Measurements from ENCODE around the gene SHBG. TPM values are rescaled to one million over a fixed set of nuclear protein-coding genes. Genes with fewer than 3 reads are reported as not detected.
"Not testable (repeated sequence)": the region's sequence is repeated elsewhere in the genome, so short reads cannot be mapped to it uniquely, and the experiment has no call there.

SHBG gene
- total RNA-seq, 8 experiments from 2014 or later = 0.54 to 26.2 (median 1.7) TPM; not detected in 1

DNA sequence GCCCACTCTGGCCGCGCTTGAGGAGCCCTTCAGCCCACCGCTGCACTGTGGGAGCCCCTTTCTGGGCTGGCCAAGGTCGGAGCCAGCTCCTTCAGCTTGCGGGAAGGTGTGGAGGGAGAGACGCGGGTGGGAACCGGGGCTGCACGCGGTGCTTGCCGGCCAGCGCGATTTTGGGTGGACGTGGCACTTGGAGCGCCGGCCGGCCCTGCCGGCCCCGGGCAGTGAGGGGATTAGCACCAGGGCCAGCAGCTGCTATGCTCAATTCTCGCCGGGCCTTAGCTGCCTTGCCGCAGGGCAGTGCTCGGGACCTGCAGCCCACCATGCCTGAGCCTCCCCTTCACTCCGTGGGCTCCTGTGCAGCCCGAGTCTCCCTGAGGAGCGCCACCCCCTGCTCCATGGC, 10.8 kb downstream of the SHBG start:
- no peak for ATAC-seq (replicated peaks in 6 of 8)
- no peak overlapping the region for H3K27ac ChIP-seq
- no peak overlapping the region for H3K4me3 ChIP-seq
- peaks cover 0 to 4% of the 10 kb centered on the region in 2 donors for H3K4me1 ChIP-seq (replicated peaks in 1 of 2)
- in situ Hi-C loops (cut with MboI; ENCODE audit: low pct_unique_long_range_greater_than_20kb in 2 of 9, low sequenced_read_pairs in 9 of 9, unreplicated experiment in 9 of 9) = no loop called here
- WGBS, 10 experiments = 81 to 100% methylated on average over 3 to 5 of the region's 26 CpGs; no CpG with 5 or more reads in 8 of the 10 experiments

DNA sequence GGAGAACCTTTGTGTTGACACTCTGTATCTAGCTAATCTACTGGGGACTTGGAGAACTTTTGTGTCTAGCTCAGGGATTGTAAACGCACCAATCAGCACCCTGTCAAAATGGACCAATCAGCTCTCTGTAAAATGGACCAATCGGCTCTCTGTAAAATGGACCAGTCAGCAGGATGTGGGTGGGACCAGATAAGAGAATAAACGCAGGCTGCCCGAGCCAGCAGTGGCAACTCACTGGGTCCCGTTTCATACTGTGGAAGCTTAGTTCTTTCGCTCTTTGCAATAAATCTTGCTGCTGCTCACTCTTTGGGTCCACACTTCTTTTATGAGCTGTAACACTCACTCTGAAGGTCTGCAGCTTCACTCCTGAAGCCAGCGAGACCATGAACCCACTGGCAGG, 11.7 kb downstream of the SHBG start:
- in situ Hi-C loops (cut with MboI; ENCODE audit: low pct_unique_long_range_greater_than_20kb in 2 of 9, low sequenced_read_pairs in 9 of 9, unreplicated experiment in 9 of 9); H3K27ac ChIP-seq; ATAC-seq (replicated peaks in 6 of 8); H3K4me3 ChIP-seq; H3K4me1 ChIP-seq (replicated peaks in 1 of 2): not testable (repeated sequence)
- WGBS, 10 experiments = 69 to 100% methylated on average over 1 to 6 of the region's 7 CpGs; no CpG with 5 or more reads in 8 of the 10 experiments

DNA sequence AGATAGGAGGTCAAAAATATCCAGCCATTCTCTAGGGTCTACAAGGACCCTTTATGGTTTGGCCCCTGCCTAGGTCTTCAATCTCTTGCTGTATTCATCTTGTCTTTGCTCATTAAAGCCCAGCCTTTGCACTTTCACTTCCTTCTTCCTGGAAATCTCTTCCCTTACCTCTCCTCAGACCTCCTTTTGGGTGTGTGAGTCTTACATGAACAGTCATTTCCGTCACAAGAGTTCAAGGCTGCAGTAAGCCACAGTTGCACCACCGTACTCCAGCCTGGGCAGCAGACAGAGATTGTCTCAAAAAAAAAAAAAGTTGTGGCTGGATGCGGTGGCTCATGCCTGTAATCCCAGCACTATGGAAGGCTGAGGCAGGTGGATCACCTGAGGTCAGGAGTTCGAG, 14.8 kb downstream of the SHBG start:
- 20 to 100% (median 87%) methylated on average over 1 to 4 of the region's 4 CpGs; no CpG with 5 or more reads in 4 of the 10 experiments for WGBS, 10 experiments
- H3K27ac ChIP-seq = no peak overlapping the region
- no peak overlapping the region for H3K4me3 ChIP-seq
- no peak for ATAC-seq (replicated peaks in 6 of 8)
- in situ Hi-C loops (cut with MboI; ENCODE audit: low pct_unique_long_range_greater_than_20kb in 2 of 9, low sequenced_read_pairs in 9 of 9, unreplicated experiment in 9 of 9) = no loop called here
- H3K4me1 ChIP-seq (replicated peaks in 1 of 2) = peaks cover under 1% of the 10 kb centered on the region in 2 donors

DNA sequence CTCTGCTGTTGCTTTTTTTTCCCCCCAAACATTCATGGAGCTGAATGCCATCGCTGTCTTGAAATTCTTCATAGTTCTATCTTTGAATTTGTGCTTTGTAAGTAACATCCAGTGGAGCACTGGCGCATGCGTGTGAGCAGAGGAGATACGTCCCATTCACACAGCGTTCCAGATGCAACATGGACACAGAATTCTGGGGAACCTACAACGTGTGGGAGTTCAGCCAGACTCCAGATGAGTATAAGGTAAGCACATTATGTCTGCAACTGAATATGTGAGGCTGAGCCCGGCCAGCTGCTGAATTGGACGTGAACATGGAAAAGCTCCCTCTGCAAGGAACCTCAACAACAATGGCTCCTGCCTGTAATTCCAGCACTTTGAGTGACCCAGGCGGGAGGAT, 16.5 kb downstream of the SHBG start:
- Histone ChIP-seq H3K27ac (no peak overlapping the region), H3K4me3 (no peak overlapping the region), H3K4me1 (replicated peaks in 1 of 2) (peaks cover 5 to 6% of the 10 kb centered on the region in 2 donors)
- 50 to 92% (median 81%) methylated on average over 2 to 8 of the region's 9 CpGs; no CpG with 5 or more reads in 2 of the 10 experiments for WGBS, 10 experiments
- no peak for ATAC-seq (replicated peaks in 6 of 8)
- in situ Hi-C loops (cut with MboI; ENCODE audit: low pct_unique_long_range_greater_than_20kb in 2 of 9, low sequenced_read_pairs in 9 of 9, unreplicated experiment in 9 of 9) = no loop called here

DNA sequence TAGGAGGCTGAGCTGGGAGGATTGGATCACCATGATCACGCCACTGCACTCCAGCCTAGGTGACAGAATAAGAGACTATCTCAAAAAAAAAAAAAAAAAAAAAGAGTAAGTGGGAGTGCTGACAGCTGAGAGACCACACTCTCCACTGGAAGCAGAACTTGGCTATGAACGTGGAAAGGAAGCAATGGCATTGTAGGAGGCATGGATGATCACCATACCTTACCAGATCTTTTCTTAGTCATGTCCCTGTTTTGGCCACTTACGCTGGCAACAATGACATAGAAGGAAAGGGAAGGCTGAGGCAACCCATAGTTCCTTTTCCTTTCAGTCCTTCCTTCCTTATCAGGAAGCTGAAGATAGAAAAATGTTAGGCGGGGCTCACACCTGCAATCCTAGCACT, 17.1 kb downstream of the SHBG start:
- Histone ChIP-seq H3K4me3 (no peak overlapping the region), H3K4me1 (replicated peaks in 1 of 2) (peaks cover 5 to 6% of the 10 kb centered on the region in 2 donors), H3K27ac (no peak overlapping the region)
- no peak for ATAC-seq (replicated peaks in 6 of 8)
- in situ Hi-C loops (cut with MboI; ENCODE audit: low pct_unique_long_range_greater_than_20kb in 2 of 9, low sequenced_read_pairs in 9 of 9, unreplicated experiment in 9 of 9) = no loop called here
- 0 to 100% (median 79%) methylated on average over 1 to 4 of the region's 4 CpGs; no CpG with 5 or more reads in 1 of the 10 experiments for WGBS, 10 experiments

DNA sequence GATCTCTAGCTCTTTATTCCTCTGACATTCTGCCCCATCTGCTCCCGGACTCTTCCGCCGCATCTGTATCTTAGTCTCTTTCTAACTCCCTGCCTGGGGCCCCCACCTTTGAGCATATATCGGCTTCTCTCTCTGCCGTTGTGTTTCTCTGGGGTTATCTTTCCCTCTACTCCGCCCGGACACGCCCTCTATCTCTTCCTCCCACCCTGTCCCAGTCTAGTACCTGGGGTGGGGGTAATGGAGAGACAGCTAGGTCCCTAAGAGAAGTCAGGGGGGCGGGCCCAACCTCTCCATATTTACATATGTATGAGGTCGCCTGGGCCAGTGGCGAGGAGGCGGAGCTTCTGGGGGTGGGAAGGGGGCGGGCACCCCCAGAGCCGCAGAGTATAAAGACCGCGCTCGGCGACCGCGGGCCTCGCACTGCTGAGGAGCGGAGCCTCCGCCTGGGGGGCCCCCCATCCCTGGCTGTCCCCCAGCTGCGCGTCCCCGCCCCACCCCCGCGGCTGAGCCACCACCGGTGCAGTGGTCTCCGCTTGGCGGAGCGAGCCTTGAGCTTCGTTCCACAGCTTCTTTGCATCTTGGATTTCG, 20.7 kb downstream of the SHBG start, which contains the start of gene ATP1B2:
Gene ATP1B2, plus strand, starts transcription at position 418 of the 588 bp plus-strand sequence. CDS start 593 bp downstream, outside the sequence.
- in situ Hi-C loops (cut with MboI; ENCODE audit: low pct_unique_long_range_greater_than_20kb in 2 of 9, low sequenced_read_pairs in 9 of 9, unreplicated experiment in 9 of 9) = no loop called here
- 0 to 20% (median 7%) methylated on average over 1 to 7 of the region's 34 CpGs; no CpG with 5 or more reads in 4 of the 10 experiments for WGBS, 10 experiments
- peak within 1 kb of the TSS; percentile 59 to 66 for H3K27ac ChIP-seq

DNA sequence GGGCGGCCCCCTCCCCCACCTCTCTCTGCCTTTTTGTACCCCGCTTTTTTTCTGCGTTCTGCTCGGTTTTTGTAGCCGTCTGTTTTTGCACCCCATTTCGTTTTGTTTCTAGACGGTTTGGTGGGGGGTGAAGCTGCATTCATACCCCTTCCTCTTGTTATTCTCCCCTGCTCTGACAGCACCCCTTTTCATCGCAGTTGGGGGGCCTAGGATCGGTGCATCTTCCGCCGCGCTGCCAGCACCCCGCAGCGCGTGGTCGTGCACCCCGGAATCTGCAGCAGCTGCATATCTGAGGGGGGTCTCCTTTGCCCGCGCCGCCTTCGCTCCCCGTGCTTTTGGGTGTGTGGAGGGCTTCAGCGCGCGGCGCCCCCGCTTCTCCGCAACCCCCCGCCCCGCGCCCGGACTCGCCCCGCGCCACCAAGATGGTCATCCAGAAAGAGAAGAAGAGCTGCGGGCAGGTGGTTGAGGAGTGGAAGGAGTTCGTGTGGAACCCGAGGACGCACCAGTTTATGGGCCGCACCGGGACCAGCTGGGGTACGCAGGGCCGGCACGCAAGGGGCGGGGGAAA, 21.2 kb downstream of the SHBG start:
- WGBS, 10 experiments = 0 to 7% (median 0%) methylated on average over 2 to 9 of the region's 45 CpGs; no CpG with 5 or more reads in 5 of the 10 experiments
- in situ Hi-C loops (cut with MboI; ENCODE audit: low pct_unique_long_range_greater_than_20kb in 2 of 9, low sequenced_read_pairs in 9 of 9, unreplicated experiment in 9 of 9) = no loop called here
- ATAC-seq (replicated peaks in 6 of 8) = peak in 2 of 8 experiments; percentile 0 to 2
- H3K4me3 ChIP-seq = peak overlapping the region; percentile 41 to 66 (median 49)
- peaks cover 13 to 18% of the 10 kb centered on the region in 2 donors for H3K4me1 ChIP-seq (replicated peaks in 1 of 2)
- peak overlapping the region; percentile 43 to 59 for H3K27ac ChIP-seq

More for the DNA sequence above, 20.7 kb downstream of the SHBG start, which contains the start of gene ATP1B2:
- Histone ChIP-seq H3K4me1 (replicated peaks in 1 of 2) (peaks cover 12 to 14% of the 10 kb centered on the region in 2 donors), H3K4me3 (peak within 1 kb of the TSS; percentile 41 to 66 (median 49))
- peak; percentile 73 to 91 (median 77) for ATAC-seq (replicated peaks in 6 of 8)

DNA sequence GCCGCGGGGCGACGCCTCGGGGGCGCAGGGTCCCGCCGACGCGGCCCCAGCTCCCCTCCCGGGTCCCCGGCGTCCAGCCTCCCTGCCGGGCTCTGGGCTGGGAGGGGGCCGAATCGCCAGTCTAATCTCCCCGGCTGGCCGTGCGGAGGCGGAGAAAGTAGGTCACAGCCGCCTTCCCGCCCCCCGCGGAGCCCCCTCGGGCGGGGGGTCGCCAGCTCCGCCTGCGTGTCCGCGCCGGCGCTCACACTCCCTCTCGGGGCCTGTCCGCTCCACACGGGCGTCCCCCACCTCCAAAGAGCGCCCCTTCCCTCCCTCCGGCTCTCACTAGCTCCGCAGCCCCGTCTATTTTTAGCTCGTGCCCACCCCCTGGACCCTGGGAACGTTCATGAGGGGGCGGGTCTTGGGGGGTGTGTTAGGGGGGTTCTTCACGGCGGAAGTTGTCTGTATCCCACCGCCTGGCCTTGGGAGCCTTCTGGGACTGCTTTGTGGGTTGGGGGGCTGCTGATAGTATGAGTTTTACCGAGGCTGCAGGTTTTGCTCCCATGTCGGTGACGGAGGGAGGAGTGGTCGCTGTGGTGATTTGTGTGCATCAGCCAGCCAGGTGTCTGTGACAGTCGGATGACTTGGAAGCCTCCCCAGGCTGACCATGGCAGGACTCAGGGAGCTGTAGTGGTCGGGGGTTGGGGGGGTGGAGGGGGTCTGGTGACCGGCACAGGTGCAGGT, 21.9 kb downstream of the SHBG start:
- no CpG with 5 or more reads among the region's 54 CpGs for WGBS, 10 experiments
- peaks cover 19 to 25% of the 10 kb centered on the region in 2 donors for H3K4me1 ChIP-seq (replicated peaks in 1 of 2)
- in situ Hi-C loops (cut with MboI; ENCODE audit: low pct_unique_long_range_greater_than_20kb in 2 of 9, low sequenced_read_pairs in 9 of 9, unreplicated experiment in 9 of 9) = no loop called here
- ATAC-seq (replicated peaks in 6 of 8) = peak in 6 of 8 experiments; percentile 8 to 80 (median 78)
- peak overlapping the region; percentile 43 to 59 for H3K27ac ChIP-seq
- peak overlapping the region; percentile 41 to 66 (median 49) for H3K4me3 ChIP-seq

DNA sequence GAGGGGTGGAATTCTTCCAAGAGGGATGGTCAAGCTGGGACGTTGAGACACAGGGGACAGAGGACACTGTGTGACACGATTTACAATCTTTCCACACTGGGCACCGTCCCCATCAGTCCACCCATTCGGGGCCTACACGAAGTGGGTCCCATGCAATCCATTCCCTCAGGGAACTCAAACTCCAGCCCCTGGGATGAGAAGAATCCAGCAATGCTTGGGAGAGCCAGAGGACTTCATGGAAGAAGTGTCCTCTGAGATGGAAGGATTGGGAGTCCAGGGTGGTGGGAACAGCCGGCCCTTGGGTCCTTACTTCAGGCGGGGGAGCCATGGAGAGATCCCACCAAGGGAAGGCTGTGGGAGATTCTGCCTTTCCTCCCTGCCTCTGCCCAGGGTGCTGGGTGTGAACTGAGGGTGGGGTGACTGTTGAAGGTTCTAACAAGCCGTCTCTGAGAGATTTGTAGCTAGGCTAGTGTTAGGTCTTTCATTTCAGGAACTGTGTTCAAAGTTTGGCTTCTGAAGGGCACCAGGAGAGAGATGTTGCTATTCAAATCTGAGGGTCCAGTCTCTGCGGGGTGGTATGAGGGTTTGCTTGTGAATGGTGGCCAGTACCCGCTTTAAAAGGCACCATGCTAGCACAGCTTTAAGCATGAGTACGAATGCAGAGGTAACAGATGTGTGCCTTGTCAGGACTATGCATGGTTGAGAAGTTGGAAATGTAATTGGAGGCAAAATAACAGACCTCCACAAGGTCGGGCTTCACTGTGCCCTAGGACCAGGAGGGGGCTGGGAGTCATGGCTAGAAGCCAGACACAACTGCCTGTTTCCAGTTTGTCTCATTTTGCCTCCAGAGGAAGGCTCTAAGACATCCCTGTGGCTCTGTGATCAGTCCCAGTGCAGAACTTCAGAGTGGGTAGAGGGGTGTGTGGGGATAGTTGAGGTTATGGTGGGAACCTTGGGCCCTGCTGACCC, 22.7 kb downstream of the SHBG start:
- in situ Hi-C loops (cut with MboI; ENCODE audit: low pct_unique_long_range_greater_than_20kb in 2 of 9, low sequenced_read_pairs in 9 of 9, unreplicated experiment in 9 of 9) = no loop called here
- ATAC-seq (replicated peaks in 6 of 8) = no peak

DNA sequence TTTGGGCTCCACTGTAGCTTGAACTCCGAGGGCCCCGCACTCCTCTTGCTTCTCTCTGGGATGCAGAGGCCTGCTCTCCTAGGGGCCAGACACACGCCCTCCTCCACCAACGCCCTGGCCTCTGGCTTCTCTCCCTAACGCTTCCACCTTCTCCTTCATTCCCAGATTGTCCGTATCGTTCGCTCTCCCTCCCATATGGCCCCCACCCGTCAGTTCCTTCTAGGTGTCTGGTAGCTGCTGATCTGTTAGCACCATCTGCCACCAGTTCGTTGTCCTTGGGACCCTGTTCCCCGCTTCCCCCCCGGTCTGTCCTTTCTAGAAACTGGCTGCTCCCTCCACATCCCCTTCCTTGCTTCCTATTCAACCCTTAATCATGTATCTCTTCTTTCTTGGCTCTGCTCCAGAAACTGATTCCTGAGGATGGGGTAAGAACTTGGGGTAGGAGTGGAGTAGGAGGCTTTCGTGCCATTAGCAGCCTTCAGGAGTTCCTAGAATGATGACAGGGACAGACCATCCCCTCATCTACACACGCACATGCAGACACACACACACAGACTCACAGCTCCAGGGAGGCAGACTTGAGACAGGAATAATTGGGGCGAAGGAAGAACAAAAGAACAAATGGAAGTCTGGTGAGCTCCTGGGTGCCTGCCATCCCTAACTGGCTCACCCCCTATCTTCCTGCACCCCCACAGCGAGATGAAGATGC, 25.1 kb downstream of the SHBG start:
- in situ Hi-C loops (cut with MboI; ENCODE audit: low pct_unique_long_range_greater_than_20kb in 2 of 9, low sequenced_read_pairs in 9 of 9, unreplicated experiment in 9 of 9) = no loop called here
- H3K4me3 ChIP-seq = no peak overlapping the region
- no peak for ATAC-seq (replicated peaks in 6 of 8)
- H3K4me1 ChIP-seq (replicated peaks in 1 of 2) = peaks cover 24 to 30% of the 10 kb centered on the region in 2 donors
- H3K27ac ChIP-seq = no peak overlapping the region
- 20 to 90% (median 80%) methylated on average over 1 to 5 of the region's 16 CpGs; no CpG with 5 or more reads in 3 of the 10 experiments for WGBS, 10 experiments

More for the DNA sequence above, 22.7 kb downstream of the SHBG start:
- H3K27ac ChIP-seq = no peak overlapping the region
- H3K4me1 ChIP-seq (replicated peaks in 1 of 2) = peaks cover 27 to 32% of the 10 kb centered on the region in 2 donors
- peak overlapping the region; percentile 41 to 66 (median 49) for H3K4me3 ChIP-seq
- WGBS, 10 experiments = 0 to 100% methylated on average over 1 of the region's 12 CpGs; no CpG with 5 or more reads in 8 of the 10 experiments

DNA sequence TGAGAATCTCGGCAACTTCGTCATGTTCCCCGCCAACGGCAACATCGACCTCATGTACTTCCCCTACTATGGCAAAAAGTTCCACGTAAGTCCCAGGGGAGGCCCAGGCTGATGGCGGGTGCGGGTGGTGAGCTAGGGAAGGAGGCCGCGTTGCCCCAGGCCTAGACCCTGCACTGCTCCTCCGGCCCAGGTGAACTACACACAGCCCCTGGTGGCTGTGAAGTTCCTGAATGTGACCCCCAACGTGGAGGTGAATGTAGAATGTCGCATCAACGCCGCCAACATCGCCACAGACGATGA, 25.6 kb downstream of the SHBG start:
- H3K4me1 ChIP-seq (replicated peaks in 1 of 2) = peaks cover 22 to 27% of the 10 kb centered on the region in 2 donors
- no peak overlapping the region for H3K27ac ChIP-seq
- 90 to 100% (median 93%) methylated on average over 2 to 4 of the region's 17 CpGs; no CpG with 5 or more reads in 7 of the 10 experiments for WGBS, 10 experiments
- in situ Hi-C loops (cut with MboI; ENCODE audit: low pct_unique_long_range_greater_than_20kb in 2 of 9, low sequenced_read_pairs in 9 of 9, unreplicated experiment in 9 of 9) = no loop called here
- H3K4me3 ChIP-seq = no peak overlapping the region
- ATAC-seq (replicated peaks in 6 of 8) = no peak
